GM18951 (cell line): ENCODE data around the gene CREB5.

Experiments used
- POLR2A ChIP-seq: IDR thresholded peaks from 4 replicates; pipeline ENCODE4 v1.6.1; 2011; ENCODE audit warnings: mild to moderate bottlenecking; ENCODE audit not compliant: insufficient read length, insufficient read depth; ENCODE audit errors: extremely low read depth
- in situ Hi-C: fragments of 300-500 bp; cut with MboI; formaldehyde crosslinking; loops from one replicate; pipeline ENCODE4 v1.12.0; 2022; ENCODE audit warnings: low sequenced_read_pairs, mixed read lengths, inconsistent platforms; ENCODE audit not compliant: unreplicated experiment

CREB5 gene

GRCh38 chr7:28528899-28529298 is 116.6 kb downstream of the CREB5 start:
- no peak for TF ChIP-seq POLR2A

GRCh38 chr7:28529755-28530154 is 117.4 kb downstream of the CREB5 start:
- in situ Hi-C loops, result no loop called here
- no peak for TF ChIP-seq POLR2A

More at GRCh38 chr7:28528899-28529298, 116.6 kb downstream of the CREB5 start:
- in situ Hi-C loops, result no loop called here

DNA sequence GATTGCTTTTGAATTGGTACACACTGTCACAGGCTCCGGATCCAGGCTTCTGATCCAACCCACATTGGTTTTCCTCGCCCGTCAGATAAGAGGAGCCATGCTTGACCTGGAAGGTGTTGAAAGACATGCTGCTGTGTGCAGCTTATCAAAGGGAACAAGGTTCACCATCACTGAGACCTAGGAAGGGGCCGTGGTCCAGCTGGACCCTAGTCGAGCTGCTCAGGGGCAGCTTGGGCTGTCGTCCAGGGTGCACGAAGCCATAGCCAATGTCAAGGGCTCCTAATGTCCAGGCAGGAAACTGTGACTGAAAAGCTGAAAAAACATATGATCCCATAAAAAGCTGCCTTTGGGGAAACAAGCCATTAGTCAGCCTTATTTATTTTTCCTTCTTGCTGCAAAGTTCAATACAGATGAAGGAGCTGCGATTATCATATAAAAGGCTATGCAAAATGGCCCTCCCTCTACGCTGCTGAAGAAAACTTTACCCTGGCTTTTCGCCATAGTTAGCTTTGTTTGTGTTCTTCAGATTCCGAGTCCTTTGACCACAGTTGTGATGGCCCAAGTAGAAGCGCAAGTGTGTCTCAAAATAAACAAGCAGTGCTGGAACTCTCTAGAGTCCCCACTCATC is 118.0 kb downstream of the CREB5 start:
- TF ChIP-seq POLR2A, result no peak
- in situ Hi-C loops, result no loop called here

- in situ Hi-C loops, result no loop called here
- no peak for TF ChIP-seq POLR2A
Measured at GRCh38 chr7:28530803-28531175, 118.5 kb downstream of the CREB5 start.

GRCh38 chr7:28531291-28531690 is 119.0 kb downstream of the CREB5 start:
- TF ChIP-seq POLR2A, result no peak

DNA sequence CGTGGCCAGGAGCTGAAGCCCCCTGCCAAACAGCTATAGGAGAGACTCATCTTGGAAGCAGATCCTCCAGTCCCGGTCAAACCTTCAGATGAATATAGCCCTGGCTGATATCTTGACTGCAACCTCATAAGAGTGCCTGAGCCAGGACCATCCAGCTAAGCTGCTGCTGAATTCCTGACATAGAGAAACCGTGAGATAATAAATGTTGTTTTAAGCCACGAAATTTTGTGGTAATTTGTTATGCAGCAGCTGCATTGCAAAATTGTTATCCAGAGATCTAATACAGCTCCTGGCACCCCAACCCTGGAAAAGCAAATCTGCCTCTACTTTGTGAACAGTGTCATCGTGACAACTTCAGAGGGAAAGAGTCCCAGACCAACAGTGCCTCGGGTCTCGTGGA is 119.9 kb downstream of the CREB5 start:
- TF ChIP-seq POLR2A, result no peak
- in situ Hi-C loops, result no loop called here

More at GRCh38 chr7:28531291-28531690, 119.0 kb downstream of the CREB5 start:
- in situ Hi-C loops, result no loop called here

GRCh38 chr7:28533267-28533666 is 120.9 kb downstream of the CREB5 start:
- in situ Hi-C loops, result no loop called here
- TF ChIP-seq POLR2A, result no peak

DNA sequence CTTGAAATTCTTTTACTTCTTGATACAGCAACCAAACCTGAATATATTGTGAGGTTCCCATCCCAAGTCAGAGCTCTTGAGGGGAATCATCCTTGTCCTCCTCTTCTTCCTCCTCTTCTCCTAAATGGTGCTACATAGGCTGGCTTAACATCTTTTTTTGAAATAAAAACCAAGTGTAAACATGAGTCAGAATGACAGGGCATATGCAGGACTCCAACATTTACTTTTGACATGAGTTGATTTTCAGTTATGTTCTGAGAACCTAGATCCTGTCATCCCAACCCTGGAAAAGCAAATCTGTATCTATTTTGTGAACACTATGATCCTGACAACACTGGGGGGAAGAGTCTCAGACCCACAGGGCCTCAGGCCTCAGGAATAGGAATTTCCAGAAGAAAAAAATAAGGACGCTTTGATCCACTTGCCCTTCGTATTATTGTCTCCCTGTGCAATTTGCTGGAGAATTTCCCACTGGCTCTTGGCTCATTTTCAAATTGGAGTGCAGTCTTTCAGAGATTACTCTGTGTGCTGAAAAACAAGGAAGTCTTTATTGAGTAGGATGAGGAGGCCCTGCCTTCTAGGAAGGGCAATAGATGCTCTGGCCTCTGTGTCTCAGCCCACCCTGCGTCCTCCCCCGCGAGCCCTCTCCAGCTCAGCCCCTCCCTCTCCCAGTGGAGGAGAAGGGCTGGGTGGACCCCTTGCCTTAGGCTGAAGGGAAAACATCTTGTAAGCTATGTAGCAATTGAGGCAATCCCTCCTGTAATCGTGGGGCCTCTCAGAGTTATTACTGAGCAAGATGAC is 121.6 kb downstream of the CREB5 start:
- TF ChIP-seq POLR2A, result no peak

DNA sequence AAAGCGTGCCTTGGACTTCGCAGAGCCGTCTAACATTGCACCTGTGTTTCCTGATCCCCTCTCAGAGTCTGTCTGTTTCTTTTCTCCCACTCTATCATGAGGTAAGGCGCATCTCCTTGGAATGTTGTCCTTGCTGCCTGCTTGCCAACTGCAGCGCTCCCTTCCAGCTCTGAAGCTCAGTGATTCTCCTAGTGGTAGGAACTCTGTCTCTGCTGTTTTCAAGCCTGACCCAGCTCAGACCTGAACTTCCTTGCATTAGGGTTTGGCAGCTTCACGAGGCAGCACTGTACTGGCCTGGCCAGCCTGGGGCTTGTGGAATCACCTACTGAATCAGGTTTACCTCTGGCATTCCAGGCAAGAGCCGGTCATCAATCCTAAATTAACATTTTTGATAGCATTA is 123.9 kb downstream of the CREB5 start:
- no peak for TF ChIP-seq POLR2A
- in situ Hi-C loops, result no loop called here

More for the DNA sequence above, 121.6 kb downstream of the CREB5 start:
- in situ Hi-C loops, result no loop called here

GRCh38 chr7:28539289-28539981 is 127.1 kb downstream of the CREB5 start:
- TF ChIP-seq POLR2A, result no peak
- in situ Hi-C loops, result no loop called here

DNA sequence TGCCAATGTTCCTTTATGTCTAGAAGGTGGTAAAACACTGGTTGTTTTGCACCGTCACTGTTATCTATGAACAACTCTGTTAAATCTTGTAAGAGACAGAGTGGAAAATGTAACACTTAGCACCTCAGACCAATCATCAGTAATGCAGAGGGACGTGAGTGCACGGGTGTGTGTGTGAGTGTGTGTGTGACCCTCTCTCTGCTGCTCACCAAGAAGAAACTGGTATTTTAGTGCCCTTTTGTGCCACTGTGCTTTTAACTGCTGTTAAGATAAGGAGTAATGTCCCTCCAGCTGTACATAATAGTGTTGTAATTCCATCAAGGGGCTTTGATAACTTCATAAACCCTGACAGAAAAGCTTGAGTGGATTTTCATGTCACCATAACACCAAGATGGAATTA is 130.1 kb downstream of the CREB5 start:
- no peak for TF ChIP-seq POLR2A
- in situ Hi-C loops, result no loop called here

- no peak for TF ChIP-seq POLR2A
- in situ Hi-C loops, result no loop called here
Measured at GRCh38 chr7:28544453-28545117, 132.3 kb downstream of the CREB5 start.

DNA sequence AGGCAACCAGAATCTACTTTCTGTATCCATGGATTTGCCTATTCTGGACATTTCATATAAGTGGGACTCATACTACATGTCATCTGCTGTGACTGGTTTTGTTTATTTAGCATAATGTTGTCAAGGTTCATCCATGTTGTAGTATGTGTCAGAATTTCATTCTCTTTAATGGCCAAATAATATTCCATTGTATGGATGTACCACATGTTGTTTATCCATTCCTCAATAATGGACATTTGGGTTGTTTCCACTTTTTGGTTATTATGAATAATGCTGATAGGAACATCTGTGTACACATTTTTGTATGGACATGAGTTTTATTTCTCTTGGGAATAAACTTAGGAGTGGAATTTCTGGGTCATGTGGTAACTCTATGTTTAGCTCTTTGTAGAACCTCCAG is 133.7 kb downstream of the CREB5 start:
- TF ChIP-seq POLR2A, result no peak
- in situ Hi-C loops, result no loop called here
